ENCODE data around the gene OSBPL5.

OSBPL5 gene

GRCh38 chr11:3167143-3168119, 2.3 kb upstream of the OSBPL5 start:
- no peak for DNase-seq (ENCODE audit: low spot score)
- TF ChIP-seq, protein P1, sequence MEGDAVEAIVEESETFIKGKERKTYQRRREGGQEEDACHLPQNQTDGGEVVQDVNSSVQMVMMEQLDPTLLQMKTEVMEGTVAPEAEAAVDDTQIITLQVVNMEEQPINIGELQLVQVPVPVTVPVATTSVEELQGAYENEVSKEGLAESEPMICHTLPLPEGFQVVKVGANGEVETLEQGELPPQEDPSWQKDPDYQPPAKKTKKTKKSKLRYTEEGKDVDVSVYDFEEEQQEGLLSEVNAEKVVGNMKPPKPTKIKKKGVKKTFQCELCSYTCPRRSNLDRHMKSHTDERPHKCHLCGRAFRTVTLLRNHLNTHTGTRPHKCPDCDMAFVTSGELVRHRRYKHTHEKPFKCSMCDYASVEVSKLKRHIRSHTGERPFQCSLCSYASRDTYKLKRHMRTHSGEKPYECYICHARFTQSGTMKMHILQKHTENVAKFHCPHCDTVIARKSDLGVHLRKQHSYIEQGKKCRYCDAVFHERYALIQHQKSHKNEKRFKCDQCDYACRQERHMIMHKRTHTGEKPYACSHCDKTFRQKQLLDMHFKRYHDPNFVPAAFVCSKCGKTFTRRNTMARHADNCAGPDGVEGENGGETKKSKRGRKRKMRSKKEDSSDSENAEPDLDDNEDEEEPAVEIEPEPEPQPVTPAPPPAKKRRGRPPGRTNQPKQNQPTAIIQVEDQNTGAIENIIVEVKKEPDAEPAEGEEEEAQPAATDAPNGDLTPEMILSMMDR (IDR thresholded peaks at IDR 0.05; ENCODE audit: extremely low read depth, insufficient read depth, missing control alignments): no peak

GRCh38 chr11:3166268-3167142, 1.4 kb upstream of the OSBPL5 start:
- DNase-seq (ENCODE audit: low spot score): no peak
- in situ Hi-C loops (cut with MboI; ENCODE audit: low pct_unique_long_range_greater_than_20kb, low sequenced_read_pairs, unreplicated experiment): no loop called here
- TF ChIP-seq, protein P1 (IDR thresholded peaks at IDR 0.05; ENCODE audit: extremely low read depth, insufficient read depth, missing control alignments): no peak

More at GRCh38 chr11:3167143-3168119, 2.3 kb upstream of the OSBPL5 start:
- in situ Hi-C loops (cut with MboI; ENCODE audit: low pct_unique_long_range_greater_than_20kb, low sequenced_read_pairs, unreplicated experiment): no loop called here

DNA sequence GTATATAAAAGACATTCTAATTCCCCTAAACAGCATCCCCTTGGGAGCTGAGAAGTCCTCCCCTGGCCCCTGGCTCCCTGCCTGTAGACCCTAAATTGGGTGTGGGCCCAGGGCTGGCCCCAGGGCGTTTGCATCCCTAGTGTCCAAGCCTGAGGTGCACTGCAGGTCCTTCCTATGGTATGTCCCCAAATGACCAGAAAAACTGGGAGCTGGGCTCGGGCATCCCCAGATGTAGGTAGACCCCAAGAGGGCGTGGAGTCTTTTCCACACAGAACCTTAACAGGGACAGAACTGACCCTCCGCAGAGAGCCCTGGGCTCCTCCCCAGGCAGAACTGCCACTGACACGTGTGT, 782 bp upstream of the OSBPL5 start:
- TF ChIP-seq, protein P1 (IDR thresholded peaks at IDR 0.05; ENCODE audit: extremely low read depth, insufficient read depth, missing control alignments): no peak
- in situ Hi-C loops (cut with MboI; ENCODE audit: low pct_unique_long_range_greater_than_20kb, low sequenced_read_pairs, unreplicated experiment): no loop called here
- DNase-seq (ENCODE audit: low spot score): no peak

DNA sequence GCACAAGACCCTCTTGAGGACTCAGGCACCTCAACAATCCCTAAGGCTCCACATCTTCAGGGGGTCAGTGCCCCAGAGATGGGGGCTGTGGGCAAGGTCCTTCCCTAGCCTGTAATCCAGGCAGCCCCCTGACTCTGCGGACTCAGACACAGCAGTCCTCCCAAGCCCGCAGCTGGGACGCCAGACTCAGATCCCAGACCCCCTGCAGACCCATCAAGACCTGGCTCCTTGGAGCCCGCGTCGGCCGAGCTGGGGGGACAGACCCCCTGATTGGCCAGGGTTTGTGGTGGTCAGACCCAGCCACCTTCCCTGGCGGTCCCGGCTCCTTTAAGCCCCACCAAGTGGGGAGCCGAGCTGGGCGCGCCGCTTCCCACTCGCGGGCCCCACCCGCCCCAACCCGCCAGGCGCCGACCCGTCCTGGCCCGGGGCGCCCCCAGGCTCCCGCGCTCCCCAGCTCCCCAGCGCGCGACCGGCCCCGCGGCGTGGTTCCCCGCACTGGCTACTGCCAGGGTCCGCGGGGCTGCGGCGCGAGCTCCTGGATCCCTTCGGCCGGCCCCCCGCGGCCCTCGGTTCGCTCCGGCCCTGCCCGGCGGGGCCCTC, 458 bp downstream of the OSBPL5 start:
- DNase-seq (ENCODE audit: low spot score): no peak
- TF ChIP-seq, protein P1 (IDR thresholded peaks at IDR 0.05; ENCODE audit: extremely low read depth, insufficient read depth, missing control alignments): no peak
- in situ Hi-C loops (cut with MboI; ENCODE audit: low pct_unique_long_range_greater_than_20kb, low sequenced_read_pairs, unreplicated experiment): no loop called here

- DNase-seq (ENCODE audit: low spot score): no peak
- in situ Hi-C loops (cut with MboI; ENCODE audit: low pct_unique_long_range_greater_than_20kb, low sequenced_read_pairs, unreplicated experiment): no loop called here
- TF ChIP-seq, protein P1 (IDR thresholded peaks at IDR 0.05; ENCODE audit: extremely low read depth, insufficient read depth, missing control alignments): no peak
Measured at GRCh38 chr11:3164138-3164551, 965 bp downstream of the OSBPL5 start.

All from GM13977 (cell line).